Cardiac fibroblast (primary cell): Measurements from ENCODE around the gene STK11IP.

Experiments used
- DNase-seq, 2 donors: peaks; one replicate each; pipeline versions ENCODE4 v3.0.0 to v3.0.0-alpha.2; 2010; ENCODE audit warnings: low read depth in 2 of 2
- H3K4me3 ChIP-seq, 2 donors: replicated peaks in 1 of 2; 1 replicate in 1 of 2; 2 replicates in 1 of 2; pipeline ENCODE4 v1.5.1; 2011; ENCODE audit warnings: low read depth in 2 of 2, low read length in 2 of 2, mild to moderate bottlenecking in 2 of 2, moderate library complexity in 1 of 2
- TF ChIP-seq, protein P1 (sequence below): IDR thresholded peaks from one replicate; pipeline ENCODE4 v1.5.1; 2011; ENCODE audit warnings: low read depth, mild to moderate bottlenecking, low read length, inconsistent platforms

The STK11IP gene

GRCh38 chr2:219656526-219656925, 58.9 kb downstream of the STK11IP start:
- TF ChIP-seq, protein P1, sequence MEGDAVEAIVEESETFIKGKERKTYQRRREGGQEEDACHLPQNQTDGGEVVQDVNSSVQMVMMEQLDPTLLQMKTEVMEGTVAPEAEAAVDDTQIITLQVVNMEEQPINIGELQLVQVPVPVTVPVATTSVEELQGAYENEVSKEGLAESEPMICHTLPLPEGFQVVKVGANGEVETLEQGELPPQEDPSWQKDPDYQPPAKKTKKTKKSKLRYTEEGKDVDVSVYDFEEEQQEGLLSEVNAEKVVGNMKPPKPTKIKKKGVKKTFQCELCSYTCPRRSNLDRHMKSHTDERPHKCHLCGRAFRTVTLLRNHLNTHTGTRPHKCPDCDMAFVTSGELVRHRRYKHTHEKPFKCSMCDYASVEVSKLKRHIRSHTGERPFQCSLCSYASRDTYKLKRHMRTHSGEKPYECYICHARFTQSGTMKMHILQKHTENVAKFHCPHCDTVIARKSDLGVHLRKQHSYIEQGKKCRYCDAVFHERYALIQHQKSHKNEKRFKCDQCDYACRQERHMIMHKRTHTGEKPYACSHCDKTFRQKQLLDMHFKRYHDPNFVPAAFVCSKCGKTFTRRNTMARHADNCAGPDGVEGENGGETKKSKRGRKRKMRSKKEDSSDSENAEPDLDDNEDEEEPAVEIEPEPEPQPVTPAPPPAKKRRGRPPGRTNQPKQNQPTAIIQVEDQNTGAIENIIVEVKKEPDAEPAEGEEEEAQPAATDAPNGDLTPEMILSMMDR: no peak
- DNase-seq: peak; percentile 41 to 70
- H3K4me3 ChIP-seq: no peak overlapping the region

- H3K4me3 ChIP-seq: no peak overlapping the region
- peak; percentile 44 to 54 for DNase-seq
These were observed 60.7 kb downstream of the STK11IP start for GRCh38 chr2:219658196-219658846.

GRCh38 chr2:219658874-219659273, 61.2 kb downstream of the STK11IP start:
- TF ChIP-seq, protein P1: no peak
- no peak overlapping the region for H3K4me3 ChIP-seq
- DNase-seq: no peak

More at GRCh38 chr2:219658196-219658846, 60.7 kb downstream of the STK11IP start:
- TF ChIP-seq, protein P1: no peak

DNA sequence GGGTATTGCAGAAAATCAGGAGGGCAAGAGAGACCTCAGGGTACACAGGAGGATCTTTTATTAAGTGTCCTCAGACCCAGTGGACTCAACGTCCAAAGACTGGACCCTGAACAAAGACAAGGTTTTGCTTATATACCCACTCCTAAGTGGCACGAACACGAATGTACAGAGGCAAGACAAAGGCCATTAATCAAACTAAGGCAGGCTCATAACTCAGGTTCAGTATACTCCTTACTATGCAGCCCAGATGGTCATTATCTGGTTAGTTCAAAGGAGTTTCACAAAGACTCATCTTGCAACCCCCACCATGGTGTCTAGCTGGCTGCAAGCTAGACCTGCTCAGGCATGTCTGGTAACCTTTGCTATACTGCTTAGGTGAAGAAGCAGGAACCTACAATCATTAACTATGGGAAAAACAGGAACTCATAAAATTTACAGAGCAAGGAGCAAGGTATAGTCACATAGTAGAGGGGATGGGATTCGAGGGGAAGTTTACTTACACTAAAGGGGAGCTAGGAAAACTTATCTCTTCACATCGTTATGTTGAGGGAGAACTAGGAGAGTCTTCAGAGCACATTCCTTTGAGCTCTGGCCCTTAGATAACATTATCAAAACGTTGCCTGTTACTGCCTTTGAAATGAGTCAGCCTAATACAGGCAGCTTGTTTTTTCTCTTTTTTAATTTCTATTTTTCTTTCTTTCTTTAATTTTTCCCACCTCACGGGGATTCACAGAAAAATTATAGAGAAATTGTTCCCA, 63.7 kb downstream of the STK11IP start:
- peak in 1 of 2 donors; percentile 27 for DNase-seq
- no peak overlapping the region for H3K4me3 ChIP-seq
- TF ChIP-seq, protein P1: no peak

DNA sequence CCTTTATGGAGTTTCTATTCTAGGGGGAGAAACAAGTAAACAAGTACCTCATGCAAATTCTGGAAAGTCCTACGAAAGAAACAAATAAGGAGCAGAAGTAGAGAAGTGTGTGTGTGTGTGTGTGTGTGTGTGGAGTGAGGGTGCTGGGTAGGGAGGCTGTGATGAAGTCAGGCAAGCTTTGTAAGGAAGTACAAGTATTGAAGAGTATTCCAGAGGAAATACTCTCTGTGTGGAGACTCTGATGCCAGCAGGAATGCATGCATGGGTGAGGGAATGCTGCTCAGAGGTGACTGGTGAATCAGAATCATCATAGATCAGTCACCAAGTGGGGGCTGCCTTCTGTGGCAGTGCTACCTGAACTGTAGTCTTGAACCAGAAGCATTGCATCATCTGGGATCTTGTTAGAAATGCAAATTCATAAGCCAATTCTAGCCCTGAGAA, 64.3 kb downstream of the STK11IP start:
- H3K4me3 ChIP-seq: no peak overlapping the region
- TF ChIP-seq, protein P1: no peak
- DNase-seq: peak; percentile 32 to 72

DNA sequence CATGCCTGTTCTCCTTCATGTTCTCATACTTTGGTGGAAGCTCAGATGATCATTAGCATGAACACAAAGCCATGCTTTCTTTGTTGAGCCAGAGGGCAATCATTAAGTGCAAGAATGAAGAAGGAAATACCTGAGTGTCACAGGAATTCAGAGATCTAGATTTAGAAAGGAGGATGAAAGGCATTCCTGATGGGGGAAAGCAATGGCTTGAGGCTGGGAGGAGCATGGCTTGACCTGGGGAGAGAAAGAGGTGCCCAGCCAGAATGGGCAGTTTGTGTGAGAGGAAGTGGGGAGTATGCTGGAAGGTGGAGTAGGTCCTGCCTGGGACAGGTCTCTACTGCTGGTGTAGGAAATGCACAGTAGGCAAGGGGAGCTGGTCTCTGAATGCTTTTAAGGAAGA, 64.9 kb downstream of the STK11IP start:
- no peak for DNase-seq
- no peak overlapping the region for H3K4me3 ChIP-seq
- TF ChIP-seq, protein P1: no peak
